A673 (cell line): ENCODE measurements around the gene CDH4.

Experiments used
- EZH2 ChIP-seq: fragments of 200-600 bp; sonication (generic); IDR thresholded peaks from 2 replicates; pipeline ENCODE4 v1.6.1; 2017; ENCODE audit warnings: borderline replicate concordance, low read depth, mild to moderate bottlenecking, mixed read lengths, antibody characterized with exemption, low read length; ENCODE audit not compliant: poor library complexity, severe bottlenecking
- TF ChIP-seq, protein P1 (sequence below): fragments of 300-800, 200-600 bp; sonication (generic); conservative IDR thresholded peaks from 2 replicates; pipeline ENCODE4 v1.5.1; 2017; ENCODE audit warnings: low read depth, mild to moderate bottlenecking, antibody characterized with exemption, low read length, moderate library complexity, mixed read lengths

DNA sequence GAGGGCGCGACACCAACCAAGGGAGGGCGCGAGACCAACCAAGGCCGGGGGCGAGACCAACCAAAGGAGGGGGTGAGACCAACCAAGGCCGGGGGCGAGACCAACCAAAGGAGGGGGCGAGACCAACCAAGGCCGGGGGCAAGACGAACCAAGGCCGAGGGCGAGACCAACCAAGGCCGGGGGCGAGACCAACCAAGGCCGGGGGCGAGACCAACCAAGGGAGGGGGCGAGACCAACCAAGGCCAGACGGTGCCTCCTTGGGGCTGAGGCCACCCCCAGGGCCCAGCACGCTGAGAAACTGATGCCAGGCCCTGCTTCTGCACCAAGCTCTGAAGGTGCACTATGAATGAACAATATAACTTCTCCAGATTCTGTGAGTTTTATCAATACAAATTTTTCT, 726.4 kb downstream of the CDH4 start:
- TF ChIP-seq, protein P1, sequence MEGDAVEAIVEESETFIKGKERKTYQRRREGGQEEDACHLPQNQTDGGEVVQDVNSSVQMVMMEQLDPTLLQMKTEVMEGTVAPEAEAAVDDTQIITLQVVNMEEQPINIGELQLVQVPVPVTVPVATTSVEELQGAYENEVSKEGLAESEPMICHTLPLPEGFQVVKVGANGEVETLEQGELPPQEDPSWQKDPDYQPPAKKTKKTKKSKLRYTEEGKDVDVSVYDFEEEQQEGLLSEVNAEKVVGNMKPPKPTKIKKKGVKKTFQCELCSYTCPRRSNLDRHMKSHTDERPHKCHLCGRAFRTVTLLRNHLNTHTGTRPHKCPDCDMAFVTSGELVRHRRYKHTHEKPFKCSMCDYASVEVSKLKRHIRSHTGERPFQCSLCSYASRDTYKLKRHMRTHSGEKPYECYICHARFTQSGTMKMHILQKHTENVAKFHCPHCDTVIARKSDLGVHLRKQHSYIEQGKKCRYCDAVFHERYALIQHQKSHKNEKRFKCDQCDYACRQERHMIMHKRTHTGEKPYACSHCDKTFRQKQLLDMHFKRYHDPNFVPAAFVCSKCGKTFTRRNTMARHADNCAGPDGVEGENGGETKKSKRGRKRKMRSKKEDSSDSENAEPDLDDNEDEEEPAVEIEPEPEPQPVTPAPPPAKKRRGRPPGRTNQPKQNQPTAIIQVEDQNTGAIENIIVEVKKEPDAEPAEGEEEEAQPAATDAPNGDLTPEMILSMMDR: no peak
- TF ChIP-seq EZH2: no peak
